DND-41 (cell line): ENCODE results near the gene PSMG1.

ENCODE experiments used
- ATAC-seq: fragments of 200-7000 bp; cut with Tn5 transposase; 3 replicates; pipeline ENCODE4 v1.9.1; 2021; ENCODE audit warnings: low read depth; ENCODE audit not compliant: insufficient read depth
- DNase-seq: peaks from one replicate; pipeline ENCODE4 v3.0.0-alpha.2; 2020
- H2AFZ ChIP-seq: 2 replicates; pipeline ENCODE4 v1.6.0; 2012; ENCODE audit warnings: low read depth, low read length
- H3K27ac ChIP-seq: 2 replicates; pipeline ENCODE4 v1.5.1; 2012; ENCODE audit warnings: low read length, inconsistent platforms
- H3K27me3 ChIP-seq: fragments of 200-600 bp; sonication (generic); 2 replicates; pipeline ENCODE4 v1.6.0; 2012; ENCODE audit warnings: low read length, mild to moderate bottlenecking, inconsistent platforms; ENCODE audit not compliant: insufficient read depth, poor library complexity
- H3K36me3 ChIP-seq: 2 replicates; pipeline ENCODE4 v1.5.1; 2012; ENCODE audit warnings: low read length, inconsistent platforms; ENCODE audit not compliant: insufficient read depth
- H3K4me1 ChIP-seq: 2 replicates; pipeline ENCODE4 v1.5.1; 2012; ENCODE audit warnings: mild to moderate bottlenecking, low read length; ENCODE audit not compliant: insufficient read depth
- H3K4me2 ChIP-seq: 2 replicates; pipeline ENCODE4 v1.6.0; 2012; ENCODE audit warnings: mild to moderate bottlenecking, moderate library complexity, low read length, inconsistent platforms; ENCODE audit not compliant: insufficient read depth
- H3K4me3 ChIP-seq, 2 experiments: fragments of 200-600 bp in 1 of 2; shearing (Covaris generic) in 1 of 2; 2 replicates each; pipeline ENCODE4 v1.5.1; 2012 to 2016; ENCODE audit warnings: inconsistent platforms in 2 of 2, low read length in 2 of 2, mild to moderate bottlenecking in 2 of 2, low read depth in 1 of 2, moderate library complexity in 1 of 2
- H3K79me2 ChIP-seq: 2 replicates; pipeline ENCODE4 v1.6.0; 2012; ENCODE audit warnings: low read length, inconsistent platforms; ENCODE audit not compliant: insufficient read depth
- H3K9ac ChIP-seq: 2 replicates; pipeline ENCODE4 v1.6.0; 2012; ENCODE audit warnings: low read depth, mild to moderate bottlenecking, inconsistent platforms, low read length, moderate library complexity
- H3K9me3 ChIP-seq: 2 replicates; pipeline ENCODE4 v1.5.1; 2012; ENCODE audit warnings: low read length, moderate library complexity, mild to moderate bottlenecking, inconsistent platforms; ENCODE audit not compliant: insufficient read depth, severe bottlenecking
- H4K20me1 ChIP-seq: 2 replicates; pipeline ENCODE4 v1.6.0; 2012; ENCODE audit warnings: low read length; ENCODE audit not compliant: insufficient read depth
- CTCF ChIP-seq: IDR thresholded peaks from 2 replicates; pipeline ENCODE4 v1.5.1; 2012; ENCODE audit warnings: borderline replicate concordance, low read length, moderate library complexity, mild to moderate bottlenecking; ENCODE audit not compliant: poor library complexity, severe bottlenecking; ENCODE audit errors: extremely low read depth
- EZH2 ChIP-seq: IDR thresholded peaks from 3 replicates; pipeline ENCODE4 v1.6.1; 2012; ENCODE audit warnings: borderline replicate concordance, low read depth, mild to moderate bottlenecking, moderate library complexity, low read length, inconsistent platforms; ENCODE audit not compliant: severe bottlenecking

The PSMG1 gene

DNA sequence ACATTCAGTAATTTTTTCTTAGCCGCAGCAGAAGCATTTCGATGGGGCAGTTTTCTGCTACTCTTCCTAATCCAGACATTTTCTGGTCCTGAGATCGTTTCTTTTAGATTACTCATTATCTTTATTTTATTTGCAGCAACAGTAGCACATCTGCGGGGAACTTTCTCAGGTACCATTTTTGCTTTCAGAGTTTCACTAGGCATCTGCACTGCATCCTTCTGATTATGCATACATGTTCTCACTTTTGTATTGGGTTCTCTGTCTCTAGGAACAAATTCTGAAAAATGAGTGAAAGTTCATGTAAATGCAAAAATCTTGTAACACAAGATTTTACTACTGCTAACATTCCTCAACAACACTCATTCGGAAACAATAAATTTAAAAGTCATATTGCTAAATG, 3.9 kb upstream of the PSMG1 start:
- H2AFZ ChIP-seq = no peak overlapping the region
- peaks cover 4% of the 10 kb centered on the region; the same call in 1 of the 2 replicates for H4K20me1 ChIP-seq

DNA sequence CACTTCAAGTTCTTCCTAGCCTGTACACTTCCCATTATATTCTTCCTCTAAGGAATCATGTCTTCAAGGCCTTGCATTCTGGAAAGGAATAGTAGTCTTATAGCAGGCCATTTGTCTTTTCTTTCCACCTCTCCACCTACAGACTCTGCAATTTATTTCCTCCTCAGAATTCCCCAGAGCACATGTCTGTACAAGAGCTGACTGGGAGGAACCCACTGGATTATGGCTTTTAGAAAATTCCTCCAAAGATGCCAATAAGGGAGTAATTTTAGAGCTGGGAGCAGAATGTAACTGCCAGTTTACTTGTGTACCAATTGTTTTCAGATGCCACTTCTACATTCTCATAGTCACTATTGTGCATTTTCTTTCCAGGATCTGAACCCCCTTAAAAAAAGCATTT, 3.4 kb upstream of the PSMG1 start:
- H3K79me2 ChIP-seq = peaks cover 15% of the 10 kb centered on the region
- H4K20me1 ChIP-seq = peaks cover 6% of the 10 kb centered on the region; the same call in 1 of the 2 replicates
- H3K27ac ChIP-seq = no peak overlapping the region
- H3K27me3 ChIP-seq = no peaks in the 10 kb centered on the region
- H3K9me3 ChIP-seq = no peaks in the 10 kb centered on the region
- H2AFZ ChIP-seq = no peak overlapping the region
- H3K9ac ChIP-seq = no peak overlapping the region
- ATAC-seq (no peak), DNase-seq (no peak)
- H3K36me3 ChIP-seq = no peaks in the 10 kb centered on the region; the same call in 1 of the 2 replicates
- no peak overlapping the region for H3K4me3 ChIP-seq
- H3K4me1 ChIP-seq = peaks cover 22% of the 10 kb centered on the region
- no peak for TF ChIP-seq EZH2
- TF ChIP-seq CTCF = no peak
- no peak overlapping the region for H3K4me2 ChIP-seq

More for the DNA sequence above, 3.9 kb upstream of the PSMG1 start:
- no peak for TF ChIP-seq EZH2
- TF ChIP-seq CTCF = no peak
- ATAC-seq (no peak), DNase-seq (no peak)
- peaks cover 17% of the 10 kb centered on the region for H3K4me1 ChIP-seq
- H3K27me3 ChIP-seq = no peaks in the 10 kb centered on the region
- H3K9me3 ChIP-seq = no peaks in the 10 kb centered on the region
- no peak overlapping the region for H3K27ac ChIP-seq
- H3K4me3 ChIP-seq = no peak overlapping the region
- peaks cover 11% of the 10 kb centered on the region for H3K79me2 ChIP-seq
- no peak overlapping the region for H3K9ac ChIP-seq
- no peak overlapping the region for H3K4me2 ChIP-seq
- no peaks in the 10 kb centered on the region; the same call in 1 of the 2 replicates for H3K36me3 ChIP-seq

DNA sequence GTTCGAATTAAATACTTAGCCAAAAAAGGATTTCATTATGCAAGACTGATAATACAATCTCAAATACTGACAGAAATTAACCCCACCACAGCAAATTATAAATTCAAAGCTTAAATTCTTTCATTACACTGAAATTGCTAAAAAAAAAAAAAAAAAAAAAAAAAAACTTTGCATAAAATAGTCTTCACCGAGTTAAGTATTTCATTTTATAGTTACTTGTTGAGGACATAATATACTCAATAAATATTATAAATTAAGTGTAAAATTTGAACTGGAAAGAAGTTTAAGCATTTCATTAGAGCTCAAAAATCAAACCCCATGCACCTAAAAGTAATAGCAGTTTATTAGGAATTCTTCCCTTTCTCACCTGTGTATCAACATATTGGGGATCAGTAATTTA, 1.9 kb upstream of the PSMG1 start:
- peak overlapping the region; percentile 89; the same call in 1 of the 2 replicates for H3K4me2 ChIP-seq
- ATAC-seq (no peak), DNase-seq (no peak)
- H3K9me3 ChIP-seq = no peaks in the 10 kb centered on the region
- peaks cover 14% of the 10 kb centered on the region; the same call in 1 of the 2 replicates for H4K20me1 ChIP-seq
- H3K79me2 ChIP-seq = peaks cover 31% of the 10 kb centered on the region
- no peak overlapping the region for H3K4me3 ChIP-seq
- peaks cover 11% of the 10 kb centered on the region for H3K36me3 ChIP-seq
- H3K4me1 ChIP-seq = peaks cover 37% of the 10 kb centered on the region
- no peak for TF ChIP-seq EZH2
- TF ChIP-seq CTCF = no peak
- no peak overlapping the region for H3K27ac ChIP-seq
- H2AFZ ChIP-seq = no peak overlapping the region
- H3K27me3 ChIP-seq = no peaks in the 10 kb centered on the region
- H3K9ac ChIP-seq = no peak overlapping the region
